GM12891 (cell line): ENCODE data around the gene TRIM38.

Experiments used
- DNase-seq: peaks from one replicate; pipeline ENCODE4 v3.0.0; 2011; ENCODE audit warnings: low spot score; ENCODE audit not compliant: insufficient read length
- FAIRE-seq: peaks from 2 replicates; lab custom pipeline; 2011; peaks lifted over from hg19 to GRCh38; lab: Jason Lieb, UNC
- PAX5 ChIP-seq: IDR thresholded peaks from 2 replicates; pipeline ENCODE4 v1.6.1; 2011; ENCODE audit warnings: low read length, moderate library complexity, mild to moderate bottlenecking; ENCODE audit not compliant: insufficient read depth, severe bottlenecking
- POLR2A ChIP-seq: IDR thresholded peaks from 2 replicates; pipeline ENCODE4 v1.6.1; 2011; ENCODE audit warnings: low read depth, low read length, control low read depth
- POLR2AphosphoS5 ChIP-seq: IDR thresholded peaks from 2 replicates; pipeline ENCODE4 v1.6.1; 2011; ENCODE audit warnings: low read depth, low read length, control low read depth
- POU2F2 ChIP-seq: IDR thresholded peaks from 2 replicates; pipeline ENCODE4 v1.6.1; 2011; ENCODE audit warnings: low read depth, mild to moderate bottlenecking, control low read depth, low read length, moderate library complexity
- SPI1 ChIP-seq: IDR thresholded peaks from 2 replicates; pipeline ENCODE4 v1.6.1; 2011; ENCODE audit warnings: low read depth, low read length, control low read depth
- TAF1 ChIP-seq: IDR thresholded peaks from 2 replicates; pipeline ENCODE4 v1.6.1; 2011; ENCODE audit warnings: low read depth, low read length, control low read depth

The TRIM38 gene

DNA sequence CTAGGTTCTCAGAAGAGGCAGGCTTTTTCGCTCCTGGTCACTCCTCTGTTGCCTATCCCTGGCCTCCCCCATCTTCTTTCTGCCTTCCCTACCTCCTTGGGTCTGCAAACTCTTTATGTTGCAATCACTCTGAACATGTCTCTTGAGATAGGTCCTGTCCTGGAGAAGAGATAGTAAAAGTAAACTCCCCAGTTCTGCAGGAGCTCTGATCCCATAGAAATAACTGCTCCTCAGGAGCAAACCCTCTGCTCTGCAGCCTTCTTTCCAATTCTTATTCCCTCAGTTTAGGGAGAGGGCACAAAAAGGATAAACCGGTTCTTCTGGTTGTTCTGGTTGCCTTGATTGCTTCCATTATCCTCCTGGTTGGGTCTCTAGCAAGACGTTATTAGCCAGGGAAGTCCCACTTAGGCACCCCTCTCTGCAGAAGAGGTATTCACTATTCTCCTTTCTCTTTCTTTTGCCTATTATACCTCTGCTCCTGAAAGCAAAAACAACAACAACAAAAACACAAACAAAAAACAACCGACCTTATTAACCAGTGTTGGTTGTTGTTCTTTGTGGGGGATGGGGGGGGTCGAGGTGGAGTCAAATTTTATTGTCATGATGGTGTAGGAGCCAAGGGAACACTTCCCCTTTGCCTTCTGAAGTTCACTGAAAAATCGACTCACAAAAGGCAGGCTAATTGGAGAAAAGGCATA lies 973 bp downstream of the TRIM38 start:
- FAIRE-seq (no peak), DNase-seq (no peak)
- TF ChIP-seq POLR2A, result no peak
- TF ChIP-seq POLR2AphosphoS5, result no peak
- no peak for TF ChIP-seq PAX5
- peak; percentile 79 for TF ChIP-seq SPI1
- no peak for TF ChIP-seq POU2F2
- TF ChIP-seq TAF1, result no peak

DNA sequence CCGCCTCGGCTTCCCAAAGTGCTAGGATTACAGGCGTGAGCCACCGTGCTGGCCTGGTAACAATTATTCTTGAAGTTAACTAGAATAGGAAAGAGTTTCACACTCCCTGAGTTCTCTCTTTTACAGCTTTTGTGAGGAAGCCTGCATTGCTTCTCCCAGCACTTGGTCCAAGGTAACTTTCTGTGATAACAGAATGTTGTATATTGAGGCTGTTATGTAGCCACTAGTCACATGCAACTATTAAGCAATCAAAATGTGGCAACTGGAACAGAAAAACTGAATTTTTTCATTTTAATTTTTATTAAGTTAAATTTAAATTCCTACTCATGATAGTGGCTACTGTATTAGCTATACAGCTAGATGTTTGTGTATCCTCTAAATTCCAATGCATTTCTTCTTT lies 2.5 kb downstream of the TRIM38 start:
- TF ChIP-seq PAX5 (no peak), POU2F2 (no peak), SPI1 (no peak), POLR2A (no peak), TAF1 (no peak), POLR2AphosphoS5 (no peak)
- FAIRE-seq, result no peak
- no peak for DNase-seq

DNA sequence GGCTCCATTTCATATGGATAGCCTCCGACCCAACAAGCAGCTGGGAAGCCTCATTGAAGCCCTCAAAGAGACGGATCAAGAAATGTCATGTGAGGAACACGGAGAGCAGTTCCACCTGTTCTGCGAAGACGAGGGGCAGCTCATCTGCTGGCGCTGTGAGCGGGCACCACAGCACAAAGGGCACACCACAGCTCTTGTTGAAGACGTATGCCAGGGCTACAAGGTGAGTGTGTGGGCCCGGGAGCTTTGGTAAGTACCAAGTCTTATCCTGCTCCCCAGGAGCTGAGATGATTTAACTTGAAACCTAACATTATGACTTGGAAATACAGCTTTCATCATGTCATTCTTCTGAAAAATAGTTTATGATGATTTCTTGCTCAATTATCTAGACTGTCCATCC lies 4.1 kb downstream of the TRIM38 start:
- TF ChIP-seq POU2F2 (no peak), SPI1 (no peak), POLR2AphosphoS5 (no peak), POLR2A (no peak), TAF1 (no peak), PAX5 (no peak)
- DNase-seq, result no peak
- no peak for FAIRE-seq

- DNase-seq, result no peak
- no peak for FAIRE-seq
- TF ChIP-seq POLR2AphosphoS5 (no peak), PAX5 (no peak), SPI1 (no peak), TAF1 (no peak), POLR2A (no peak), POU2F2 (no peak)
These were observed 6.2 kb downstream of the TRIM38 start for GRCh38 chr6:25968769-25969168.

GRCh38 chr6:25971187-25971821 lies 8.7 kb downstream of the TRIM38 start:
- no peak for DNase-seq
- TF ChIP-seq SPI1 (no peak), POLR2AphosphoS5 (peak; percentile 40; the same call in 1 of the 2 replicates)
- FAIRE-seq, result no peak

- no peak for FAIRE-seq
- TF ChIP-seq POLR2A, result no peak
- TF ChIP-seq POU2F2, result no peak
- no peak for TF ChIP-seq PAX5
- TF ChIP-seq POLR2AphosphoS5, result no peak
- TF ChIP-seq SPI1, result no peak
- TF ChIP-seq TAF1, result no peak
- DNase-seq, result no peak
These were observed 9.5 kb downstream of the TRIM38 start for GRCh38 chr6:25972128-25972527.

GRCh38 chr6:25972902-25973301 lies 10.3 kb downstream of the TRIM38 start:
- TF ChIP-seq TAF1 (no peak), POLR2AphosphoS5 (no peak), POU2F2 (no peak), SPI1 (no peak), PAX5 (no peak), POLR2A (no peak)
- DNase-seq, result no peak
- FAIRE-seq, result no peak

DNA sequence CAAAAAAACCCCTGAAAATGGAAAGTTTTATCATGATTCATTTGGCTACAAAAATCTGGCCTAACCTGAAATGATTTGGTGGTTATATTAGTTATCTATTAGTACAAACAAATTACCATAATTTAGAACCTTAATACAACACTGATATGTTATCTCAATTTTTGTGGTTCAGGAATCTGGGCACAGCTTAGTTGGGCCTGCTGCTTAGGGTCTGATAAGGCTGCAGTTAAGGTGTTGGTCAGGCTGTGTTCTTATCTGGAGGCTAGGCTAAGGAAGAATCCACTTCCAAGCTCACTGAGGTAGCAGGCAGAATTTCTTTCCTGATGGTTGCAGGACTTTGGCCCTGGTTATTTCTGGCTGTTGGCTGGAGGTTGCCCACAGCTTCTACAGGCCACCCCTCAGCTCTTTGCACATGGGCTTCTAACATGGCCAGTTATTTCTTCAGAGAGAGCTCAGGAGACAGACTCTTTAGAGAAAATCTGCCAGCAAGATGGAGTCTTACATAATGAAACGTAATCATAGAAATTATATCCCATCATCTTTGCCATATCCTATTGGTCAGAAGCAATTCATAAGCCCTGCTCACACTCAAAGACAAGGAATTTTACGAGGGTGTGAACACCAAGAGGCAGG lies 11.4 kb downstream of the TRIM38 start:
- DNase-seq (no peak), FAIRE-seq (no peak)
- no peak for TF ChIP-seq POU2F2
- TF ChIP-seq PAX5, result no peak
- no peak for TF ChIP-seq POLR2A
- no peak for TF ChIP-seq POLR2AphosphoS5
- no peak for TF ChIP-seq SPI1
- TF ChIP-seq TAF1, result no peak

GRCh38 chr6:25975923-25976560 lies 13.4 kb downstream of the TRIM38 start:
- DNase-seq (no peak), FAIRE-seq (no peak)
- TF ChIP-seq SPI1 (no peak), POLR2A (no peak), POLR2AphosphoS5 (no peak)

DNA sequence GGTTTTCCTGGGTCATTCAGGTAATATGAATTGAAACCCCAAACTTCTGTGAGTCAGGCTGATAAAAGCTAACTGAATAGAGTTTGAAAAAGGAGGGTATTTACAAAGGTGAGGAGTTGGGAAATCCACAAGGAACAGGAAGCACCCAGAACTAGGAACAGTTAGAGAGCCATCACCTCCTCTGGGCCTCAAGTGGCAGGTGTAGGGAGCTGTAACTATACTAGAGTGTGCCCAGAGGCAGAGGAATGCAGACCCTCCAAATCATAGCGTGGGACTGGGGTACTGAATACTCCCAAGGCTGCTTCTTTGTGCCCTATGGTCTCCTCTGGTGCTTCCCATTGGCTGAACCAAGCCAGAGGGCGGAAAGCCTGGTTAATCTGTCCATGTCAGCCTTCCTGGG lies 18.3 kb downstream of the TRIM38 start:
- no peak for DNase-seq
- FAIRE-seq, result no peak
- no peak for TF ChIP-seq POLR2AphosphoS5
- no peak for TF ChIP-seq TAF1
- TF ChIP-seq POLR2A, result no peak
- TF ChIP-seq PAX5, result no peak
- TF ChIP-seq POU2F2, result no peak
- no peak for TF ChIP-seq SPI1
